ENCODE results near the gene DNAJC1.

Gene DNAJC1

GRCh38 chr10:21740989-21741388 is 262.5 kb downstream of the DNAJC1 start:
- TF ChIP-seq EZH2phosphoT487 (conservative IDR thresholded peaks at IDR 0.05; ENCODE audit: low read length): no peak
- TF ChIP-seq, protein P1, sequence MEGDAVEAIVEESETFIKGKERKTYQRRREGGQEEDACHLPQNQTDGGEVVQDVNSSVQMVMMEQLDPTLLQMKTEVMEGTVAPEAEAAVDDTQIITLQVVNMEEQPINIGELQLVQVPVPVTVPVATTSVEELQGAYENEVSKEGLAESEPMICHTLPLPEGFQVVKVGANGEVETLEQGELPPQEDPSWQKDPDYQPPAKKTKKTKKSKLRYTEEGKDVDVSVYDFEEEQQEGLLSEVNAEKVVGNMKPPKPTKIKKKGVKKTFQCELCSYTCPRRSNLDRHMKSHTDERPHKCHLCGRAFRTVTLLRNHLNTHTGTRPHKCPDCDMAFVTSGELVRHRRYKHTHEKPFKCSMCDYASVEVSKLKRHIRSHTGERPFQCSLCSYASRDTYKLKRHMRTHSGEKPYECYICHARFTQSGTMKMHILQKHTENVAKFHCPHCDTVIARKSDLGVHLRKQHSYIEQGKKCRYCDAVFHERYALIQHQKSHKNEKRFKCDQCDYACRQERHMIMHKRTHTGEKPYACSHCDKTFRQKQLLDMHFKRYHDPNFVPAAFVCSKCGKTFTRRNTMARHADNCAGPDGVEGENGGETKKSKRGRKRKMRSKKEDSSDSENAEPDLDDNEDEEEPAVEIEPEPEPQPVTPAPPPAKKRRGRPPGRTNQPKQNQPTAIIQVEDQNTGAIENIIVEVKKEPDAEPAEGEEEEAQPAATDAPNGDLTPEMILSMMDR (IDR thresholded peaks at IDR 0.05; ENCODE audit: insufficient read depth, low read length, poor library complexity, severe bottlenecking): no peak
- Histone ChIP-seq H3K27ac (ENCODE audit: low read depth, low read length) (no peak overlapping the region), H3K4me2 (ENCODE audit: low read depth, low read length, poor library complexity, severe bottlenecking) (no peak overlapping the region), H3K9ac (ENCODE audit: low read length) (no peak overlapping the region), H3K4me3 (ENCODE audit: insufficient read depth, low read length, poor library complexity, severe bottlenecking) (no peak overlapping the region), H3K27me3 (ENCODE audit: low read length) (no peaks in the 10 kb centered on the region), H2AFZ (ENCODE audit: low read depth, low read length, severe bottlenecking) (no peak overlapping the region), H3K9me2 (replicated peaks; ENCODE audit: insufficient read depth, low read length) (no peaks in the 10 kb centered on the region), H3K79me2 (ENCODE audit: insufficient read depth, low read length) (no peaks in the 10 kb centered on the region), H3K36me3 (ENCODE audit: low read length) (peaks cover 29% of the 10 kb centered on the region; the same call in 1 of the 2 replicates), H3F3A (ENCODE audit: insufficient read depth) (no peaks in the 10 kb centered on the region), H3K9me3 (ENCODE audit: insufficient read depth, low read length) (no peaks in the 10 kb centered on the region), H4K20me1 (ENCODE audit: low read depth, low read length) (no peaks in the 10 kb centered on the region)

- Histone ChIP-seq H3K27ac (ENCODE audit: low read depth, low read length) (no peak overlapping the region), H3K9ac (ENCODE audit: low read length) (no peak overlapping the region), H3K9me3 (ENCODE audit: insufficient read depth, low read length) (no peaks in the 10 kb centered on the region), H3F3A (ENCODE audit: insufficient read depth) (peaks cover 4% of the 10 kb centered on the region; the same call in 1 of the 2 replicates), H3K27me3 (ENCODE audit: low read length) (no peaks in the 10 kb centered on the region), H2AFZ (ENCODE audit: low read depth, low read length, severe bottlenecking) (no peak overlapping the region), H3K4me2 (ENCODE audit: low read depth, low read length, poor library complexity, severe bottlenecking) (no peak overlapping the region), H3K79me2 (ENCODE audit: insufficient read depth, low read length) (no peaks in the 10 kb centered on the region), H3K36me3 (ENCODE audit: low read length) (peaks cover 34% of the 10 kb centered on the region; the same call in 1 of the 2 replicates), H3K4me3 (ENCODE audit: insufficient read depth, low read length, poor library complexity, severe bottlenecking) (no peak overlapping the region), H4K20me1 (ENCODE audit: low read depth, low read length) (peaks cover 4% of the 10 kb centered on the region; the same call in 1 of the 2 replicates), H3K9me2 (replicated peaks; ENCODE audit: insufficient read depth, low read length) (no peaks in the 10 kb centered on the region)
- TF ChIP-seq, protein P1 (IDR thresholded peaks at IDR 0.05; ENCODE audit: insufficient read depth, low read length, poor library complexity, severe bottlenecking): no peak
- no peak for TF ChIP-seq EZH2phosphoT487 (conservative IDR thresholded peaks at IDR 0.05; ENCODE audit: low read length)
Measured at GRCh38 chr10:21737106-21737505, 266.4 kb downstream of the DNAJC1 start.

- TF ChIP-seq, protein P1 (IDR thresholded peaks at IDR 0.05; ENCODE audit: insufficient read depth, low read length, poor library complexity, severe bottlenecking): no peak
- no peak for TF ChIP-seq EZH2phosphoT487 (conservative IDR thresholded peaks at IDR 0.05; ENCODE audit: low read length)
- no peak overlapping the region for H3K4me2 ChIP-seq (ENCODE audit: low read depth, low read length, poor library complexity, severe bottlenecking)
- no peak overlapping the region for H3K9ac ChIP-seq (ENCODE audit: low read length)
- H3K4me3 ChIP-seq (ENCODE audit: insufficient read depth, low read length, poor library complexity, severe bottlenecking): no peak overlapping the region
- peaks cover 24% of the 10 kb centered on the region; the same call in 1 of the 2 replicates for H3K36me3 ChIP-seq (ENCODE audit: low read length)
- H4K20me1 ChIP-seq (ENCODE audit: low read depth, low read length): peaks cover 4% of the 10 kb centered on the region; the same call in 1 of the 2 replicates
- H3F3A ChIP-seq (ENCODE audit: insufficient read depth): peaks cover 19% of the 10 kb centered on the region; the same call in 1 of the 2 replicates
- no peaks in the 10 kb centered on the region for H3K27me3 ChIP-seq (ENCODE audit: low read length)
- H2AFZ ChIP-seq (ENCODE audit: low read depth, low read length, severe bottlenecking): no peak overlapping the region
- H3K27ac ChIP-seq (ENCODE audit: low read depth, low read length): no peak overlapping the region
- H3K9me2 ChIP-seq (replicated peaks; ENCODE audit: insufficient read depth, low read length): no peaks in the 10 kb centered on the region
- H3K9me3 ChIP-seq (ENCODE audit: insufficient read depth, low read length): no peaks in the 10 kb centered on the region
- H3K79me2 ChIP-seq (ENCODE audit: insufficient read depth, low read length): no peaks in the 10 kb centered on the region
Measured at GRCh38 chr10:21733710-21734109, 269.8 kb downstream of the DNAJC1 start.
